NCI-H2029 (cell line): ENCODE measurements around the gene MLPH.

Source experiments
- DNase-seq: peaks from one replicate; lab custom pipeline; 2025; lab: John Stamatoyannopoulos, UW

Gene MLPH

DNA sequence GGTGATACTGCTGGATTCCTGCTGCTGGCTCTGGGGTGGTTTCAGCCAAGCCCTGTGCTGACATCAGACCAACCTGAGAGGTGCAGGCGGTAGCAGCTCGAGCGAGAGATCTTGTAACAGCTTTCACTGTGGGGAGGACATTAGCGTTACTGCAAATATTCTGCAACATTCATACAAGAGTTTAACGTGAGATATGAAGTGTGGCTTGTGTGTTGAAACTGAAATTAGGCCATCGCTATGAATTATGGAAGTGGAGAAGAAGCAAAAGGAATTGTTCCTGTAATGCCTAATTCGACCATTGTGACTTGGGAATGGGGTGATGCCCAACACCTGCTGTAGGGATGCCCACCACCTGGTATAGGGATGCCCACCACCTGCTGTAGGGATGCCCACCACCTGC lies 6.5 kb upstream of the MLPH start:
- DNase-seq, result no peak

DNA sequence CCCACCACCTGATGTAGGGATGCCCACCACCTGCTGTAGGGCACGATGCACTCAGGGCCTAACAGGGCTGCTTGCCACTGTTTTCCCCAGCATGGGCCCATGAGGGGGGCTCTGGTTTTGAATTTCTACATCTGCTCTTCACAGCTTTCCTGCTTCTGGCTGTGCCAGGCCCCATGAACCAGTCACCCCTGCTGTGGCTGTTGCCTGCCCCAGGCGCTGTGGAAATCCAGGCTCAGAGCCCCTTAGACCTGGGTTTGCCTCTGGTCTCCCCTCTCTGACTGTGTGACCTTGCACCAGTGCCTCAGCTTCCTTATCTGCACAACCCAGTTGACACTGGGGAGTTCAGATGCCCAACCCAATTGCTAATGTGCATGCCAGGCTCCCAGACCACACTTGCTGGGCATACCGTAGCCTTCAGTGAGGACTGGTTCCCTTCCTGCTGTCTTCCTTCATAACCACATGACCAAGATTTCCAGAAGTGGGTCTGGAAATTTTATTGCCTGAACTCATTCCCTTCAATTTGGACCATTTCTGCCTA lies 6.0 kb upstream of the MLPH start:
- DNase-seq, result no peak

DNA sequence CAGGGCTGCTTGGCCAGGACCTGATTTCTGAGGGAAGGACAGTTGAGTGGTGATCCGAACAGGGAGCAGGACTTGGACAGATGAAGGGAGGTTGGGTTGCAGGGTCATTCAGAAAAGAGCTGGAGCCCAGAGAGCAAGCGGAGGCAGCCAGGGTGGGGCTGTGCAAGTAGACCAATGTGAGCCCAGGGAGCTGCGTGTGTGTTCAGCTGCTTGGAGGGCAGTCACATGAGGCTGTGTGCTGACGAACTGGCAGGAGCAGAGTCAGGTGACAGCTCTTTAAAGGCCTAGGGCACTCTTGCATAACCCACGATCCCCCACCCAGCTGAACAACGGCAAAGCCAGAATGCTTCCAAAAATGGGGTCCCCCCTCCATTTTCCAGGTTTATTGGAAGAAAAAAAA lies 4.6 kb upstream of the MLPH start:
- peak; percentile 93 for DNase-seq

DNA sequence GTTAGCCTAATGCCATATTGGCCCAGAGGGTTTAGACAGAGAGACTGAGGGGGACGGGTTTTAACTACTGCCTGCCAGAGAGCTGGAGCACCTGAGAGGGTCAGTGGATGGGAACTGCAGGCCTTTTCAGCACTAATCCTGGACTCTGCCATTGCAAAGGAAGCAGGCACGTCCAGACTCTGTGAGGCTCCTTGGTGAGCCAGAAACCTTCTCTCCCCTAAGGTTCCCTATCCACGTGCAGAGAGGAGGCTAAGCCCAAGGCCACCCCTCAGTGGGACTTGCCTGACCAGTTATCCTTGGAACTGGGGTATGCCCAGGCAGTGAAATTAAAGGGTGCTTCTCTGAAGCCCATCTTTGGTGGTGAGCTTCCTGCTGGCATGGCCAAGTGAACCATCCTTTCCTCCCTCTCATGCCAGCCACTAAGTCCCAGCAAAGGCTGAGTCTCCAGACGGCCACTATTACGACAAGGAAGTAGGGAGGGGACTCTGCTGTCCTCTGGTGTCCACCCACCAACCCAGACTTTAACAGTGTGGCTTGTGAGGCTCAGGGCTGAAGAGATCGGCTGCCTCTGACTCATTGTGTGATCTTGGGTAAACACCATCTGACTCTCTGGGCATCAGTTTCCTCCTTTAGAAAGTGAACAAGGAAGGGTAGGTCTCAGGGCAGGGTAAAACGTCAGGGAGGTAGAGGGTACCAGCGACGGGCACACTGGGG lies 3.9 kb upstream of the MLPH start:
- DNase-seq, result peak; percentile 67

DNA sequence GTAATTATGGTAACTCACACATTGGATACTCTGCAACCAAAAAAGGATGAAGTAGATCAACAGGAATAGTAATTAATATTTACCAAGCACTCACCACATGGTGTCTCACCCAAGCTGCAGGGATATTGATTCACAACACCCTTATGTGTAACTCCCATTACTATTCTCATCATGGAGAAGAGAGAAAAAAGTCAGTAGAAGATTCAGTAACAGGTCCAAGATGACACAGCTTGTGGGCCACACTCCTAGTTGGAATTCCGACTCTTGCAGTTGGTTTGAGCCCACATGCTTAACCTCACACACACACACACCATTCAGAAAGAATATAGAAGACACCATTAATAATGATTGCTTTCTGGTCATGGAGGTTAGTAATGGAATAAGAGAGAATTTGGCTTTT lies 1.7 kb upstream of the MLPH start:
- DNase-seq, result no peak

DNA sequence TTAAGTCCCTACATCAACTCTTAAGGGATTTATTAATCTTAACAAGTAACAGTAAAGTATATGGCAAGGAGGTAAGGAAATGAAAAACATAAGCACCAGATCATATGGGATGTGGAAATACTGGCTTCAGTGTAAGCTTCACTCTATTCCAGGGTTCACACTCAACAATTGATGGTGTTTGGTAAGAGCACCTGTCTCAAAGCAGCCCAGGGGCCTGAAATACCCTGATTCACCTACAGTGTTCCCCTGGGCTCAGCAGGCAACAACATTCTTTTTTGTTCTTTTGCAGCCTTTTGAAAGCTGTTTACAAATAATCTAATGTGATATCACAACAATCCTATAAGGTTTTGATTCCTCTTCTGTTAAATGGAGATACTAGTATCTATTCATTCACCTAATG lies 1.2 kb upstream of the MLPH start:
- no peak for DNase-seq

DNA sequence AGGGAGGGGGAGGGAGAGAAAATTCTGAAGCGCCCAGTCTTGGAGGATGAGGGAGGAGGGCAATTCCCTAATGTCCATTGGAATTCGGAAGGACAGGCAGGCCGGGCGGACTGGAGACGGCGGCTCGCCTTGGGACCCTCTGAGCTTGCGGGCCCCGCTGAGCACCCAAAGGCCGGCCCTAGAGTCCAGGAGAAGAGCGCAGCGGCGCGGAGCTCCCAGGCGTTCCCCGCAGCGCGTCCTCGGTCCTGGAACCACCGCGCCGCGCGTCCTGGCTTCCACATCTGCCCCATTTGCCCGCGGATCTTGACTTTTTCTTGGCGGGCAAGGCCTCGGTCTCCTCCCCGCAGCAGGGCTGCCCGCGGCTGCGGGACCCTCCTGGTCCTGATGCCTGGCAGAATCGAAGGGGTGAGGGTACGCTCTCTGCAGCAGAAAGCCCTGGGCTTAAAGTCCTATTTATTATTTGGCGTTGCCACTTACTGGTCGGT lies 675 bp upstream of the MLPH start:
- no peak for DNase-seq

DNA sequence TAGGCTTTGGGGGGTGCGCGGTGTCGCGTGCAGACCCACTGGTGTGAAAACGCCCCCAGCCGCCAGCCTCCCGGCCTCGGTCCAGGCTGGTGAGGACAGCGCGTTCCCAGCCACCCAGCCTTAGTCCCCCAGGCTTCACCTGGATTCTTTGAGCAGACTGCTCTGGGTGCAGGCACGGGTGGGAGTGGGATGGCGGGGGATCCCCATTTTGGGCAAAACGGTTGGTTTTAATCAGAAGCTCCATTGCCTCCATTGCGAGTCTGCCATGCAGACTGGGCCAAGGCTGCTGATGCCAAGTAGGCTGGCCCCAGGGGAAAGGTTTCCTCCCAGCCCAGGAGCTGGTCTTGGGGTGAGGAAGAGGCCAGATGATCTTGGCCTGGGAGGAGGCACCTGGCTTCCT lies 445 bp downstream of the MLPH start:
- DNase-seq, result no peak

DNA sequence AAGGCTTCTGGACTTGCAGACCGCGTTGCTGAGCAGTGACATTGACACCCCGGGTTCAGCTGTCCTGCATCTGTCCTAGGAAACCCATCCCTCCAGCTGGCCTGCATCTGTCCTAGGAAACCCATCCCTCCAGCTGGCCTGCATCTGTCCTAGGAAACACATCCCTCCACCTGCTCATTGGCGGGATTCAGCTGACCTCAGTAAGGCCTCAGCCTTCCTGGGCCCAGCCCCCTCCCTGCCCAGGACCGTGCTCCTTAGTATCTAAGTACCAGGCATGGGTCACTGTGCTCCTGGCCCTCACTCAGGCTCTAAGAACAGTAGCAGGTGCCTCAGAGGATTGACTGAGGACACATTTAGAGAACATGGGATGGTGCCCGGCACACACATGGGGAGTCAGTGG lies 1.2 kb downstream of the MLPH start:
- no peak for DNase-seq

DNA sequence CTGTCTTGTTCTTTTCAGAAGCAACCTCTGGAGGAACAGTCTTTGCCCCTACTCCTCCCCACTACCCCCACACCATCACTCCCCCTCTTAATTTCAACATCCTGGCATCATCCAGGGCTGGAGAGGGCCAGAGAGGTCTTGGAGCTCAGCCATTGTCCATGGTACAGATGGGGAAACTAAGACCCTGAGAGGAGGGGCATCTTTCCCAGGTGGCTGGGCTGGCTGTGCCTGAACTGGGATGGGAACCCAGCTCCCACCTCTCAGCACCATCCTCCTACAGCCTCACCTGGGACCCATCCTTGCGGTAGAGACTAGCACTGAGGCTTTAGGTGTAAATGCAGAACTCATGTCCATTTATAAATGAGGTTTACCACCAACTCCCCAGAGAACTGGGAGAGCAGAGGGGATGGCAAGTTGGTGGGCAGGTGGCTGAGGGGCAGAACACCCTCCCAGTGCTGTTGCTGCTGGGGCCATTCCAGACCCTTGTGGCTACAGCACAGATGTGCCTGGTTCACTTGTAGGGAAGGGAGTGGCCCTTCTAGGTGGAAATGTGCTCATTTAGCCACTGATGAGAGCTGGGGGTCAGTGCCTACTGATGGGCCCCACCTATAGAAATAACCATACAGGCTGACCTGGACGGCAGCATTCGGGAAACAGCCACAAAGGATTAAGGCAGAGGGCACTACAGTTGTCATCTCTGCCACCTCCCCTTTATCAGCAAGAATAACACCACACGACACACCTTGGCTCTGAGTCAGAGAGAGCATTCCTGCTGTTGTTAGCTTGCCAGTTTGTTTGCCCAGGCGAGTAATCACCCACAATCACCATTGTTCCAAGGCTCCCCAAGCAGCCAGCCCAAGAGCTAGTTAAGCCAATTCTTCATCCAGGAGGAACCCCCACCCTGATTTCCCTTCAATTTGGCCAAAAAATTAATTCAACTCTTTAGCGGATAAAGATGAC lies 2.1 kb downstream of the MLPH start:
- DNase-seq, result peak; percentile 51

DNA sequence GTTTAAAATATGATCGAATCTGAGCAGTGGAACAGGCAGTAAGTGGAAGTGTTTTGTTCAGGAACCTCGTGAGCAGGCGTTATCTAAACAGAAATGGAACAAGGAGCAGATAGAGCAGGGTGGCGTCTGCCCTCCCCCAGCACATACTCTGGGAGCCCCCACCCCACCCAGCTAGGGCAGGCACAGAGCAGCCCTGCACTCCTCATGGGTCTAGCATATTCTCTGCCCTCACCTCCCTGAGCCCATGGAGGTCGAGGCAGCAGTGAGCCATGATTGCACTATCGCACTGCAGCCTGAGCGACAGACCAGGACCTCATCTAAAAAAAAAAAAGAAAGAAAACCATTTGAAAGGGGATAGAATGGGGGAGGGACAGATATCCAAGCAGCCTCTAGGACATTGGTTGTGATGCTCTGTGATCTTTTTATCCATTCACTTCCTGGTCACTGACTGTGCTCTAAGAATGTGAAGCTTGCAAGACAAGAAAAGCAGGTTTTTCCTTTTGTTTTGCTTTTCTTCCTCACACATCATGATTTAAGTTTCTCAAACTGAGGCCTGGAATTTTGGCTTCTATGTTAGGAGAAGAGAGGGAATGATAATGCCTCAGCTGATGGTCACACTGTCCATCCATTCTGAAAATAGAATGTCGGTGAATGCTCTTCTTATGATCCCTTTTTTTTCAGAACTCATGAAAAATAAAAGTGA lies 3.1 kb downstream of the MLPH start:
- DNase-seq, result peak; percentile 64

DNA sequence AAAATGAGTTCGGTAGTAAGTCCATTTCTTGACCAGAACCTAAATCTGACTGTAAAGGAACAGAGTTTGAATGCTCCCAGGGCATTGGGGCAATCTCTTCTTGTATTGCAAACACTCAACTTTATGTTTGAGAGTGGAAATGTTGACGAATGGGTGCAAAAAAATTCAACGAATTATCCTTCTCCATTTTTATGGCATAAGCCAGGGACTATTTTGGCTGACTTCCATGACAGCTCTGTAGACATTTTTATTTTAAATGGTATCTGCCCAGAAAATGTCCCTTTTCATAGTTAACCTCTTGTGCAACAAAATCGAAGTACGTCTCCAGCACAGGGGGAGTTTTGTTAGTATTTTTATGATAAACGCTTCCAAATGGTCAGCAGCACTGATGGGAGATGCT lies 3.7 kb downstream of the MLPH start:
- DNase-seq, result no peak

DNA sequence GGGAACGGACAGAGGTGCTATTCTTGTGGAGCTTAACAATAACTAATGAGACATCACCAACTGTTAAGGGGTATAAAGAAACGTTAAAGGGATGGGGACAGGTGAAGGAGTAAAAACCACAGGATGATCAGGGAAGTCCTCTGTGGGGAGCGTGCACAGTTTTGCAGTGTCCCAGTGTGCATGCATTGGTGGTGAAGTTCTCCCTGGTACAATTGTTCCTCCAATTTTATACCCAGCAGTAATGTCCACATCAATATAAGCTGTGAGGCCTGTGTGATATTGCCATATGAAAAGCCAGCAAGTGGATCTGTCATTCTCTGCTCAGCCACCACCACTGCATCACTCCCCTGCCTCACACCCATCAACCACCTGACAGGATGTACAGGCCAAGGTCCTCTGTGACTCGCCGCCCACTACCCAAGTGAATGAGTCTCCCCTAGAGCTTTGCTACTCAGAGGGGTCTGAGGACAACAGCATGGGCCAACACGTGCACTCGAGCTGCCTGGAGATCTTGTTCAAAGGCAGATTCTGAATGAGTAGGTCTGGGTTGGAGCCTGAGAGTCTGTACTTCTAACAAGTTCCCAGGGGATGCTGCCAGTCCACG lies 4.6 kb downstream of the MLPH start:
- DNase-seq, result no peak

DNA sequence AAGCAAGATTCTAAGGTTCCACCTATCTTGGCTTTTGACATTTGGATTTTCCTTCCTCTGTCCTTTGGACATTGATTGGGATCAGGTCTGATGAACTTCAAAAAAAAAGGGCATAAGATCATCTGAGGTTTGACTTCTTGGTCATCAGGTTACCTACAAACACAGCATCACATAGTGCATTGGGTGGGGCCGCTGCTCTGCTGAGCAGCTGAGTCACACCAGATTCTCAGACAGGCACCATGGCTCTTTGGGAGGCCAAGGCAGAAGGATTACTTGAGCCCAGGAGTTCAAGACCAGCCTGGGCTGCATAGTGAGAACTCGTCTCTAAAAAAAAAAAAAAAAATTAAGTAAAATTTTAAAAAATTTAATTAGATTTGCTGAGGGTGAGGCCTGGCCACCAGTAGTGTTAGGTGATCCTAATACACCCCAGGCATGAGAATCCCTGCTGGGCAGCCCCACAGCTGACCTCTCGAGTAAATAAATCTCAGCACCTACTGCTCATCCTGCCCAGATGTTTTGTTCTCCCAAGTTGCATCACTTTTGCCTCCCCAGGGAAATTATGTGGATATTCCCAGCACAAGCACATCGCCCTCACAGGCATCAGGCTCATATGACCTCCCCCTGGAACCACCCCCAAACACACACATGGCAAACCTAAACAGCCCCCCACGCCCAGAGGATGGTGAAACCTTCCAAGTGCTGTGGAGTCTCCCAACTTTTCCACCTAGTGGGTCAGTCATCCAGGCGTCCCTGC lies 5.3 kb downstream of the MLPH start:
- DNase-seq, result no peak

DNA sequence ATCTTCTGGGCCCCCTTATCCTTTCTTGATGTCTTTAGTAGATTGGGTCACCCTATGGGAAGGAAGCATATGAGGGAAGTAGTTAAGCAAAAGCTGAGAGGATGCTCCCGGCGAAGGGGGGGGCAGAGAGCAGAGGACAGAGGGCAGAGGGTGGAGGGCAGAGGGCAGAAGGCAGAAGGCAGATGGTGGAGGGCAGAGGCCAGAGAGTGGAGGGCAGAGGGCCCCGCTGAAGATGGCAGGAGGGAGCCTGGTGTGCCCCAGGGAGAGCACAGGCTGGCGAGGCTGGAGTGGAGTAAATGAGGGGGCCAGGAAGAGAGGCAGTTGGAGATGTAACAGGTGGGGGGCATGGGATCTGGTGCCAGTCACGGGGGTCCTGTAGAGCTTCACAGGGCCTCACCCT lies 7.0 kb downstream of the MLPH start:
- no peak for DNase-seq

DNA sequence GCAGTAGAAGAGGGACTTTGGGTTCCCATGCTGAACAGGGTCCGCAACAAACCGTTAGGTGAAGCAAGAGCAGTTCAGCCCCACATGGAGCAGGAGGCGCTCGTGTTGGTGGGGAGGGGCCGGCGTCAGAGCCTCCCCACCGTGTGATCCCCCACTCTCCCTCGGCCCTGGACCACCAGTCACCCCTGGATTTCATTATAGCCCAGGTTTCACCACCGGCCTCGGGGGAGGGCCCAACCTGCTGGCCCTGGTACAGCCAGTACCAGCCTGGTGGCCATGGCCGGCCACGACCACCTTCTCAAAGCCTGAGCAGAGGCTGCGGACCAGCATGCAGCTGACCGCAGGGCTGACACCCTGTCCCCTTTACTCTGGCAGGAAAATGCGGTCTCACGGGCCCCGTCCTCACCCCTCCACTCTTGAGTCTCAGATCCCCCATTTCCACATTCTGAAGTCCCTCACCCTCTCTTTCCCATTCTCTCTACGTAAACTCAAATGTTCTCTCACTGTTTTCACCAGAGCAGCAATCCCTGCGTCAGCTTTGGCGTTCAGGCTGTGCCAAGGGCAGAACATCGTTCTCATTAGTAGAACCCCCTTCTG lies 8.6 kb downstream of the MLPH start:
- DNase-seq, result no peak

DNA sequence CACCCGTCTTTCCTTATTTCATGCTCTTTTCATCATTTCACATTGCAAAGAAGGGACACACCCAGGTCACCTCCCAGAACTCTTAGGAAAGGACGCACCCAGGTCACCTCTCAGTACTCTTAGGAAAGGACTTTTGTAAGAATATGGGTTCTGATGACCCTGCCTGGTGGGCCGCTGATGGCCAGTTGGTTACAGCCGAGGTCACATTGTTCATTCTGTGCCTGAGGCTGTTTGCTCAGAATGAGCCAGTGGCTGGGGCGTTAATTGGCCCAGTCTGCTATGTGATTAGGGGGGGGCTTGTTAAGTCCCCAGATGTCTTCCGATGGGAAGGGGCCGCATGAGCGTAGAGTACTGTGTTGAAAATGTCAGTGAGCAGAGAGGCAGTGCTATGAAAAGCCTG lies 9.4 kb downstream of the MLPH start:
- DNase-seq, result no peak

DNA sequence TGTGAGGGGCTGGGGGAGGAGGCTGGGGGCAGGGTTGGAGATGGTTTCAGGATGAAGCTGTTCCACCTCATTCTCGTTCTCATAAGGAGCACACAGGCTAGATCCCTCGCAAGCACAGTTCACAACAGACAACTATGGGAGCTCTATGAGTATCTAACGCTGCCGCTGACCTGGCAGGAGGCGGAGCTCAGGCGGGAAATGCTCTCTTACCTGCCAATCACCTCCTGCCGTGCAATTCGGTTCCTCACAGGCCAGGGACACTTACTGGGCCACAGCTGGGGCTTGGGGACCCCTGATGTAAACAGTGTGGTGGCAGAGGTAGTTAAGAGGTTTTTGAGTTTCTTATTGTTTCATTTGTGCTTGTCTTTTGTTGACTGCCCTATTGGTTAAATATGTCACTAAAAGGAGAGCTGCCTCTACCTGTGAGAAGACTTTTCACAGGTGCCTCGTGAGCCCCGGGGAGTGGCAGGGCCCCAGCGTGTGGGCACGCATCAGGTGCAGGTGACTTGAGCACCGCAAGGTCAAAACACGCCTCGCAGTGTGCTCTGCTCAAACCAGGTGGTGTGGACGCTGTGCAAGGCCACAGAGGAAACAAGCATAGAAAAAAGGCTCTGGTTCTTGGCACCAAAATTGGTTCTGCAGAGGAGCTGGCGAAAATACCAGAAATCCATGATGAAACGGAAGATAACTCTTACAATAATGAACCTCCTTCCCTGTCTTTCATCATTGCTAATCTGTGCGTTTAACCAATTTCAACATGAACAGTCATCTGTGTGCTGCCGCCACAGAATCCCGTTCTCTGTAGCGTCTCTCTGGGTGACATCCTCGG lies 10.2 kb downstream of the MLPH start:
- DNase-seq, result no peak

DNA sequence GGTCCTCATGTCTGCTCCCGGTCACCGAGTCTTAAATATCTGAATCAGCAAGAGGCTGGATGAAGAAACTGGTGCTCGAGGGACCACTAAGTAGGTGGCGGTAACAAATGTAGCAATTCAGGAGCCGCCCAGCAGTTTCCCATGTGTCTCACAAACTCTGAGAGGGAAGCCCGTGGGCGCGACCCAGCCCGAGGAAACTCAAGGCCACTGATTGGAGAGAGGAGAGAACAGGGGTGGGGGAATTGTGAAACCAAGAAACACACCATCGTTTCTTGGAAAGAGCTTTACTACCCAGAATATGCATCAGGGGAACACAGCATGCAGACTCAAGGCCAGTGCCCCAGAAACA lies 10.8 kb downstream of the MLPH start:
- no peak for DNase-seq

DNA sequence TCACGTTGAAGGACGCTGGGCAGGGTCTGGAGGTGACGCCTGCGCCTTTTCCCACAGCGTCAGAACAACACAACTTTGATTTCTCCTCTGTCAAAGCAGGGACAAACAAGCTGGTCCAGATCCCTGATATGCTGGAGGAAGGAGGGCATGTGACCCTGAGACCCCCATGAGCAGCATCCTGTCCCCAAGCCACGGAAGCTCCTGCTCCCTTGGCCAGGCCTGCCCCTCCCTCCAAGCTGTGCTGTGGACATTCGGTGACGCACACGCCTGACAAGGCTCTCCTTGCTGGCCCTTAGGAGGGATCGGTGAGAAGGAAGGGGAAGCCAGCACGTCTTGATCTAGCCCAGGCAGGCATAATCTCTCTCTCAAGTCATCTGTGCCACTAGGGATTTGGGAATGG lies 11.3 kb downstream of the MLPH start:
- DNase-seq, result no peak
